ENCODE data around the gene ALPP. TPM values are rescaled to one million over a fixed set of nuclear protein-coding genes. Genes with fewer than 3 reads are reported as not detected.
"Not testable (repeated sequence)": the region's sequence is repeated elsewhere in the genome, so short reads cannot be mapped to it uniquely, and the experiment has no call there.

The ALPP gene
- total RNA-seq, 1 experiment from 2014 or later: not detected

DNA sequence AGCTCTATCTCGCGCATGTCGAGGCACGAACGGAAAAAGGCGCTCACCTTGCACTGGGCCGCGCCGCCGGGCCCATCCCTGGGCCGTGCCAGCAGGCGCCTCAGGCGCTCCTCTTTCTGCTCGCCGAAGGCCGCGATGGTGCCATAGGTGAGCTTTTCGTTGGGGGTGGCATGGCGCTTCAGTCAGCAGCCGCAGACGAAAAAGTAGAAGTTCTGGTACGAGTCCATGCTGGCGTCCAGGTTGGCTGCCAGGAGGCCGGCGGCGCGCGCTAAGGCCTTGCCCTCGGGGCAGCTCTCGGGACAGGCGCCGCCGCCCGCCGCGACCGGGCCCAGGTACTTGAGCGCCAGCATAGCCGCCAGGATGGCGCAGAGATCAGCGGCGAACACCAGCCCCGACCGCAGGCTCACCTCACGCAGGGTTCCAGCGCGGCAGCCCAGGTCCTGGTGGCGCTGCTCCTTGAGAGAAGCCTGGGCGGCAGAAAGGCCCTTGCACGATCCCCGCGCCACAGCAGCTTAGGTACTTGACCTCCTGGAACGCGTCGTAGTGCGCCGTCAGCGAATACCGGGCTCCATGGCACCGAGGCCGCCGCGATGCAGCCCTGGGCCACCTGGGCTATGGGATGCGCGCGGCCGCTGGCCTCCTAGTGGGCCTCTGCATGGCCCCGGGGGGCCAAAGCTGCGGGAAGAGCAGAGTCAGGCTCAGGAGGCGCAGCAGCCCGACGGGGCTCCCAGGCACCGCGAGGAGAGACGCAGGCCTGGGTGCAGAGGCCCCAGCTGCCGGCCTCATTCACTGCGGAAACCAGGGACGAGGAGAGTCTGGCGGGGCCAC lies 40.9 kb downstream of the ALPP start:
- Histone ChIP-seq H3K9me3 (peaks cover 8% of the 10 kb centered on the region), H3K36me3 (no peaks in the 10 kb centered on the region), H3K4me3 (no peak overlapping the region; the same call in 1 of the 2 replicates), H3K27me3 (peaks cover 29% of the 10 kb centered on the region)
- DNase-seq: no peak

DNA sequence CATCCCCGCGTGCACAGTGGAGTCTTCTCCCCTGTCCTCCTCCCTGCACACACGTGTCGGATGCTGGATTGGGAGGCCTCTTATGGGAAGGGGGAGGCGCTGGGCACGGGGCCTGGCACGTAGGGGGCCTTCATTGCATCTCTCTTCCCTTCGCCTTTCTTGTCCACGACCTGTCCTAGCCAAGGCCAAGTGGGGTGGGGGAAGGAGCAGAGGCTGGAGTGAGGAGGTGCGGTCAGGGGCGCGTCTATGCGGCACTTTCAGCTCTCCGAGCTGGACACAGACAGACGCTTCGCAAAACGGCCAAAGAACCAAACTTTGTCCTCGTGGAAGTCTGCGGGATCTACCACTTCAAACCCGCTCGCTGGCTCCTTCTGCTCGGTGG lies 41.5 kb downstream of the ALPP start:
- no peak for DNase-seq
- Histone ChIP-seq H3K4me3 (no peak overlapping the region), H3K27me3 (peaks cover 29% of the 10 kb centered on the region), H3K9me3 (peaks cover 8% of the 10 kb centered on the region), H3K36me3 (no peaks in the 10 kb centered on the region)

DNA sequence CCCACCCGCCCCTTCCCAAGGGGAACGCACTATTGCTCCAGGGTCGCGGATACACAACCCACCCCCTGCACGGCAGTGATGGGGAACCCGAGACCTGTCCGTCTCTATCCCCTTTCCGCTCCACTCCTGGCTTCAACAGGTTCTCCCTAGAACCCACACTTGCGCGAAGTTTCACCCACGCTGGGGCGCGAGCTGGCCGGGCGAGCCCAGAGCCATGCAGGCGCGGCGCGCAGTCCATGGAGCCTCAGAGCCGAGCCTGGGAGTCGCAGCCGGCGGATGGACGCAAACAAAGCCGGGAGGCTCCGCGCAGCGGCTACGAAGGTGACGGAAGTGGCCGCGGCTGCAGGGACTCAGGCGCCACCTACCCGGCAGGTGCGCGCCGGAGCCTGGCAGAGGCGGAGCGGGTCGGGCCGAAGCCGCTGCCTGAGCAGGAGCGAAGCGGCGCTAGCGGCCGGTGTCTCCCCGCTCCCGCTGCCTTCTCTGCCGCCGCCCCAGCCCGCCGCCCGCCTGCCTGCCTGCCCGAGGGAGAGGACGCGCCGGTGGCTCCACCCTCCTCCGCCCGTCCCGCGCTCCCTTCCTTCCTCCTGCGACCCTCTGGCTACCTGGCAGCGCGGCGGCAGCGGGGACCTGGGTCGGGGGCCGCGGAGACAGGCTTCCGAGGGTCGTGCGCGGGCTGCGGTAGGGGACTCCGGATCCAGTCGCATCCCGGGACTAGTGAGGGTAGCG lies 42.1 kb downstream of the ALPP start:
- Histone ChIP-seq H3K27me3 (peaks cover 29% of the 10 kb centered on the region), H3K9me3 (peaks cover 8% of the 10 kb centered on the region), H3K4me3 (0 out of 2 replicates have a peak overlapping the region, but pooled peaks have one; percentile 16), H3K36me3 (no peaks in the 10 kb centered on the region)
- peak; percentile 29 for DNase-seq

DNA sequence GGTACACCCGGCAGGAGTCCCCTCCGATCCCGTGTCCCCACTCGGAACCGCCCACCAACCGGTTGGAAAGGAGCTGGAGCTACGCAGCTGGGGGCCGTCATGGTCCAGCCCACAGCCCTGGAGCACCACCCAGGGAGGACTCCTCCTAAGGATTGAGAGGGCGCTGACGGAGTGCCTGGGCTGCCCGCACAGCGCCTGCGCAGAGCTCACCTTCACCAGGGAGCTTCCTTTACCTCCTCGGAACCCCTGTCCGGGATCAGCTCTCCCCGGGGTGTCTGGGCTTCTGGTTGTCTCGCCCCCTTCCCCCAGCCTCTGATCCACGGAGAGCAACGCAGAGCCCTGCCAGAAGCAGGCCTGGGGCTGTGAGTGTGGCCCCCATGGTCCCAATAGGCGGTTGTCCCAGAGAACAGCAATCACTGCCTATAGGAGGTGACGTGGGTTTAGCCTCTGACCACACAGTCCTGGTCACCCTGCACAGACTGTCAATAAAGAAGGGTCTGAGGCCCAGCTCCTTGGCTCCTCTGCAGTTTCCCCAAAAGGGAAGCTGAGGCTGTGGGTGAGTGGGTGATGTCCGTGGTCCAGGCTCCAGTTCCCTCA lies 42.7 kb downstream of the ALPP start:
- Histone ChIP-seq H3K4me3 (no peak overlapping the region), H3K36me3 (no peaks in the 10 kb centered on the region), H3K9me3 (peaks cover 8% of the 10 kb centered on the region), H3K27me3 (peaks cover 29% of the 10 kb centered on the region)
- no peak for DNase-seq

DNA sequence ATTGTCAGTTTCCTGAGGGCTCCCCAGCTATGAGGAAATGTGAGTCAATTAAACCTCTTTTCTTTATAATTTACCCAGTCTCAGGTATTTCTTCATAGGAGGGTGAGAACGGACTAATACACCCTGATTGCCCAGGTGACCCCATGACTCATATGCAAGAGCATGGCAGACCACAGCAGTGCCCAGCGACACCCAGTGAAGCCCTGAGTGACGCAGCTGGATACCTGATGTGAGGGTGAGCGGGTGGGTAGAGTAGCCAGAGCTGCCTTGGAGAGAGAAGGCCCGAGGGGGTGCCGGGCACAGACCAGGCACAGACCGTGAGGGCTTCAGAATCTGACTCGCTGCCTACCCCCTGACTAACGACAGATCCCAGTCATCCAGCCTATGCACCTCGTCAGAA lies 43.5 kb downstream of the ALPP start:
- DNase-seq: no peak
- Histone ChIP-seq H3K4me3 (no peak overlapping the region), H3K27me3 (peaks cover 29% of the 10 kb centered on the region), H3K36me3 (no peaks in the 10 kb centered on the region), H3K9me3 (peaks cover 8% of the 10 kb centered on the region)

DNA sequence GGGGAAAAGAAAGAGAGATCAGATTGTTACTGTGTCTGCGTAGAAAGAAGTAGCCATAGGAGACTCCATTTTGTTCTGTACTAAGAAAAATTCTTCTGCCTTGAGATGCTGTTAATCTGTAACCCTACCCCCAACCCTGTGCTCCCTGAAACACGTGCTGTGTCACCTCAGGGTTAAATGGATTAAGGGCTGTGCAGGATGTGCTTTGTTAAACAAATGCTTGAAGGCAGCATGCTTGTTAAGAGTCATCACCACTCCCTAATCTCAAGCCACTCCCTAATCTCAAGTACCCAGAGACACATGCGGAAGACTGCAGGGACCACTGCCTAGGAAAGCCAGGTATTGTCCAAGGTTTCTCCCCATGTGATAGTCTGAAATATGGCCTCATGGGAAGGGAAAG lies 44.4 kb downstream of the ALPP start:
- not testable (repeated sequence) for H3K9me3 ChIP-seq, H3K36me3 ChIP-seq, DNase-seq, H3K4me3 ChIP-seq
- H3K27me3 ChIP-seq: peaks cover 29% of the 10 kb centered on the region

DNA sequence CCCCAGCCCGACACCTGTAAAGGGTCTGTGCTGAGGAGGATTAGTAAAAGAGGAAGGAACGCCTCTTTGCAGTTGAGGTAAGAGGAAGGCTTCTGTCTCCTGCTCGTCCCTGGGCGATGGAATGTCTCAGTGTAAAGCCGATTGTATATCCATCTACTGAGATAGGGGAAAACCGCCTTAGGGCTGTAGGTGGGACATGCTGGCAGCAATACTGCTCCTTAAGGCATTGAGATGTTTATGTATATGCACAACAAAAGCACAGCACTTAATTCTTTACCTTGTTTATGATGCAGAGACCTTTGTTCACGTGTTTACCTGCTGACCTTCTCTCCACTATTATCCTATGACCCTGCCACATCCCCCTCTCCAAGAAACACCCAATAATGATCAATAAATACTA lies 44.9 kb downstream of the ALPP start:
- not testable (repeated sequence) for DNase-seq, H3K36me3 ChIP-seq, H3K9me3 ChIP-seq, H3K4me3 ChIP-seq
- H3K27me3 ChIP-seq: peaks cover 28% of the 10 kb centered on the region

DNA sequence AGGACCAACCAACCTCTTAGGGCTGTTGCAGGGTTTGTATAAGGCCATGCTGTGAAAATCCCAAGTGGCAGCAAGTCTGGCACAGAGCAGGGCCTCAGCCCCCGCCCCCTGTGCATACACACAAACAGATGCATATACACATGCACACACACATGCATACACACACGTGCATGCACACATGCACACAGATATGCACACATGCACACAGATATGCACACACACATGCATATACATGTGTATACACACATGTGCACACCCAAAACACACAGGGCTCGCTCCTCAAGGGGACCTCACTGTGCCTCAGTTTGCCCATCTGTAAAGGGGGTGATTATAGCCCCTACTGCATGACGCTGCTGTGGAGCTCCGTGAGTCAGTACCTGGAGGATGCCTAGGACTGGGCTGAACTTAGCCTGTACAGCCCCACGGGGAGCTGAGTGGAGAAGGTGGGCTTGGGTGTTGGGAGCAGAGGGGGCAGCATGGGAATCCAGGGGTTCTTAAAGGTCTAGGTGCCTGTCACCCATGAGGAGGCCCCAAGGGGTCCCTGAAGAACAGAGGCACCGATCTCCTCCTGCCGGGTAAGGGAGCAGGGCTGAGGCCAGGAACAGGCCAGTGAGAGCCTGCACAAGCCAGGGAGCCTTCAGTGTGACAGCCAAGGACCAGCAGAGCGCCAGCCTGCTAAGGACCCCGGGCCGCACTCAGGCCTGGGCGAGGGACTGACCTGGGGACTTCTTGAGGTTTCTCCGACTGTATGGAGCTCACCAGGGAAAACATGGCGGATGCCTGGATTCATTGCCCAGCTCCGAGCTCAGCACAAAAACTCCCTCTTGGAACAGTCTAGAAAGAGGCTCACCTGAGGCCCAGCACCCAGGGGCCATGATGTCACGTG lies 53.4 kb downstream of the ALPP start:
- Histone ChIP-seq H3K4me3 (no peak overlapping the region), H3K9me3 (no peaks in the 10 kb centered on the region), H3K36me3 (no peaks in the 10 kb centered on the region), H3K27me3 (no peaks in the 10 kb centered on the region)
- no peak for DNase-seq

Other genes with a start within 250 kb of the ALPP start
- gene ALPG, start 28.1 kb downstream of the ALPP start, total RNA-seq (2014; rRNA removed; shearing (Covaris generic); ENCODE audit: low replicate concordance): not detected in 2 replicates
- gene ALPI, start 77.4 kb downstream of the ALPP start, total RNA-seq (2014; rRNA removed; shearing (Covaris generic); ENCODE audit: low replicate concordance): not detected in 2 replicates
- gene ECEL1, start 109.1 kb downstream of the ALPP start, total RNA-seq (2014; rRNA removed; shearing (Covaris generic); ENCODE audit: low replicate concordance): not detected in 2 replicates
- gene PRSS56, start 141.6 kb downstream of the ALPP start, total RNA-seq (2014; rRNA removed; shearing (Covaris generic); ENCODE audit: low replicate concordance): not detected in 2 replicates
- not detected in 2 replicates for gene CHRND, start 147.4 kb downstream of the ALPP start, total RNA-seq (2014; rRNA removed; shearing (Covaris generic); ENCODE audit: low replicate concordance)
- gene CHRNG, start 160.9 kb downstream of the ALPP start, total RNA-seq (2014; rRNA removed; shearing (Covaris generic); ENCODE audit: low replicate concordance): not detected in 2 replicates
- gene TIGD1, start 171.8 kb downstream of the ALPP start, total RNA-seq (2014; rRNA removed; shearing (Covaris generic); ENCODE audit: low replicate concordance): 6.7 and 10.0 TPM in 2 replicates
- 96.4 and 110 TPM in 2 replicates for gene EIF4E2, start 171.9 kb downstream of the ALPP start, total RNA-seq (2014; rRNA removed; shearing (Covaris generic); ENCODE audit: low replicate concordance)